Right hindlimb (tissue), 1 donor: Measurements from ENCODE around the gene NXN.
"Not testable (repeated sequence)": the region's sequence is repeated elsewhere in the genome, so short reads cannot be mapped to it uniquely, and the experiment has no call there.

ENCODE experiments used
- DNase-seq: peaks from one replicate; pipeline ENCODE4 v3.0.0-alpha.2; 2018

The NXN gene

GRCh38 chr17:881778-882177, 97.8 kb downstream of the NXN start:
- no peak for DNase-seq

GRCh38 chr17:880443-881269, 98.9 kb downstream of the NXN start:
- peak; percentile 49 for DNase-seq

- peak; percentile 60 for DNase-seq
Observed at GRCh38 chr17:879546-880442, 99.8 kb downstream of the NXN start.

- no peak for DNase-seq
Observed at GRCh38 chr17:877630-878029, 101.9 kb downstream of the NXN start.

- DNase-seq: no peak
Observed at GRCh38 chr17:876272-876671, 103.3 kb downstream of the NXN start.

- DNase-seq: not testable (repeated sequence)
Observed at GRCh38 chr17:874590-874989, 105.0 kb downstream of the NXN start.

GRCh38 chr17:872855-873254, 106.7 kb downstream of the NXN start:
- DNase-seq: peak; percentile 58

- DNase-seq: no peak
Observed at GRCh38 chr17:871751-872519, 107.6 kb downstream of the NXN start.

- peak; percentile 79 for DNase-seq
Observed at GRCh38 chr17:869567-870525, 109.7 kb downstream of the NXN start.

- DNase-seq: peak; percentile 69
Observed at GRCh38 chr17:869086-869485, 110.5 kb downstream of the NXN start.

- no peak for DNase-seq
Observed at GRCh38 chr17:867896-868489, 111.6 kb downstream of the NXN start.

GRCh38 chr17:867238-867637, 112.3 kb downstream of the NXN start:
- DNase-seq: not testable (repeated sequence)

GRCh38 chr17:866568-867103, 112.9 kb downstream of the NXN start:
- DNase-seq: no peak

GRCh38 chr17:864315-864714, 115.3 kb downstream of the NXN start:
- no peak for DNase-seq

- DNase-seq: no peak
Observed at GRCh38 chr17:863880-864279, 115.7 kb downstream of the NXN start.

GRCh38 chr17:862582-862981, 117.0 kb downstream of the NXN start:
- DNase-seq: peak; percentile 58

GRCh38 chr17:861364-861763, 118.2 kb downstream of the NXN start:
- peak; percentile 80 for DNase-seq

- no peak for DNase-seq
Observed at GRCh38 chr17:860805-861204, 118.8 kb downstream of the NXN start.

- DNase-seq: no peak
Observed at GRCh38 chr17:859824-860195, 119.8 kb downstream of the NXN start.

GRCh38 chr17:859061-859823, 120.3 kb downstream of the NXN start:
- peak; percentile 90 for DNase-seq
